Suprapubic skin (tissue), 3 donors: ENCODE measurements around the gene CLEC4M.

ENCODE experiments used
- CTCF ChIP-seq, 2 donors: fragments of 200-600 bp in 1 of 2; fragments of 450-650 bp in 1 of 2; sonication (generic) in 1 of 2; IDR thresholded peaks; one replicate each; pipeline ENCODE4 v1.5.1; 2016 to 2019; ENCODE audit warnings: antibody characterized with exemption in 2 of 2, mild to moderate bottlenecking in 1 of 2, moderate library complexity in 1 of 2
- POLR2AphosphoS5 ChIP-seq, 3 donors: sonication (generic); formaldehyde crosslinking; IDR thresholded peaks; one replicate each; pipeline ENCODE4 v1.6.1; 2017; ENCODE audit warnings: antibody characterized with exemption in 3 of 3

DNA sequence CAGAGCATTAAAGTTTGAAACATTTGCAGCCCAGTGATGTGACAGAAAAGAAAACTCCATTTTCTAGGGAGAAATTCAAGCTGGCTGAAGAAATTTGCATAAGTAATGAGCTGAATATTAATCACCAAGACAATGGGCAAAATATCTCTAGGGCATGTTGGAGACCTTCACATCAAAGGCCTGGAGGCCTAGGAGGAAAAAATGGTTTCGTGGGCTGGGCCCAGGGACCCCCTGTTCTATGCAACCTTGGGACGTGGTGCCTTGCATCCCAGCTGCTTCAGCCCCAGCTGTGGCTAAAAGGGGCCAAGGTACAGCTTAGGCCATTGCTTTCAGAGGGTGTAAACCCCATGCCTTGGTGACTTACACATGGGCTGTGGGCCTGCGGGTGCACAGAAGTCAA is 5.7 kb upstream of the CLEC4M start:
- no peak for TF ChIP-seq POLR2AphosphoS5 (IDR thresholded peaks at IDR 0.05)
- no peak for TF ChIP-seq CTCF (IDR thresholded peaks at IDR 0.05)
